HG02642 (cell line): ENCODE results near the gene FUT2.

Experiments used
- ATAC-seq: cut with Tn5 transposase; IDR thresholded peaks from one replicate; pipeline ENCODE4 v1.9.1; 2021; ENCODE audit warnings: mild to moderate bottlenecking; ENCODE audit not compliant: unreplicated experiment, poor library complexity

FUT2 gene

DNA sequence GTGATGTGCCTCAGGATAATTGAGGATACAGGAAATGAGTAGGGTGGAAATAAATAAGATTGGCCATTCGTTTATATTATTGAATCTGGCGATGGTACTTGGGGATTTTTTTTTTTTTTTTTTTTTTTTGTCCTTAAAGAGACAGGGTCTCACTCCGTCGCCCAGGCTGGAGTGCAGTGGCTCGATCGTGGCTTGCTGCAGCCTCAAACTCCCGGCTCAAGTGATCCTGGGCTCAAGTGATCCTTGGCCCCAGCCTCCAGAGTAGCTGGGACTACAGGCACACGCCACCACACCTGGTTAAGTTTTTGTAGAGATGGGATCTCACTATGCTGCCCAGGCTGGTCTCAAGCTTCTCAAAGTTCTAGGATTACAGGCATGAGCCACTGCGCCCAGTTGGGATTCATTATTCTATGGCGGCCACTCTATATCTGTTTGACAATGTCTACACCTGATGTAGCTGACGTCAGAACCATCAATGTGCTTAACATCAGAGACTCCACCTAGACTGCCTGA is 26.5 kb downstream of the FUT2 start:
- no peak for ATAC-seq

DNA sequence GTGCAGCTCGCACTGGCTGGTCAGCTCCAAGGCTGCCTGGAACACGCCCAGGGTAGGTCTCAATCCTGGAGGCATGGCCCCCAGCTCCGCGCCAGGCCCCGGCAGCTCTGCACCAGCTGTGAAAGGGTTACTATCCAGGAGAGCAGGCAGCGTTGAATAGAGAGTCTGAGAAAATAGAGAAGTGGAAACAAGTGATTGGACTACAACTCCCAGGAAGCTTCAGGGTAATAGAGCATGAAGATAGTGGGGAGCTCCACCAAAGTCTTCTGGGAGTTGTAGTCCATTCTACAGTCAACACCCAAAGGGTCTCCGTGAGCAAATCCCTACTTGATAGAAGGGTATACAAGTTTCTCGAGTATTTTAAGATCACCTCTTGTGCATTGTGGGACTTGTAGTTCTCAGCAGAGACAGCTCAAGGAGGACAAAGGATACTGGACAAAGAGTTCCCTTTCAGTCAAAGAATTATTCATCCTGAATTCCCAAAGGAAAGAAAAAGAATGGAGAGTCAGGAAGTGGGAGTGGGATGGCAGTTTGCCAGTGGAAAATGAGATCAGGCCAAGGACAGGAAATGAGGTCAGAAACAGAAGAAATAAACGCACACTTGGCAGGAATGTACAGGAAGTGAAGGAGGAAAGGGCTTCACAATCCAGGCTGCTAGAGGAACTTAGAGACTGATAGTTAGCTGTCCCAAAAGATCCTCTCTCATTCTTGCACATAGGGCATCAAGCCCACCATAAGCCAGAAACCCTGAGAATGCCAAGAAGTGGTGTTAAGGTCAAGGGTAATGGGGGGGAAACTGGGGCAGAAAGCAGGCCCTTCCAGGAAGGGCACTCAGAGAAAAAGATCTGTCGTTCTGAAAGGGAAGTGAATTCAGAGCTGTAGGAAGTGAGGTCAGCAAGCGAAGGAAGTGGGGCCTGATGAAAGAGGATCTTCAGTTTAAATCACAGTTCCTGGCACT is 29.3 kb downstream of the FUT2 start:
- ATAC-seq = no peak

DNA sequence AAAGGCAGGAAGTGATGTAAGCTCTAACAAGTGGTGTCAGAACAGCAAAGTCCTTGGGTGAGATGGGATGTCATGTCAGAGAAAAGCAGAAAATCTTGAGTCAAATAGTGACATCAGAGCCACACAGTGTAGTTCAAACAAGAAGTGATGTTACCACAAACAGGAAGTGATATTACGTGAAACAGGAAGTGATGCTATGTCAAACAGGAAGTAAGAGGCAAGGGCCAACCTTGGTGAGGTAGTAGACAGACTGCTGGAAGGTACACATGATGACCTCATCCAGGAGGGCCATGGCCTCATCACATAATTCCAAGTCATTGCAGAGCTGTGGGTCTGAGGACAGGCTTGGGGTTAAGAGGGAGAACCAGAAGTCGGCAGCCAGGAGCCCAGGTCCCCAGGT is 30.8 kb downstream of the FUT2 start:
- ATAC-seq = no peak

DNA sequence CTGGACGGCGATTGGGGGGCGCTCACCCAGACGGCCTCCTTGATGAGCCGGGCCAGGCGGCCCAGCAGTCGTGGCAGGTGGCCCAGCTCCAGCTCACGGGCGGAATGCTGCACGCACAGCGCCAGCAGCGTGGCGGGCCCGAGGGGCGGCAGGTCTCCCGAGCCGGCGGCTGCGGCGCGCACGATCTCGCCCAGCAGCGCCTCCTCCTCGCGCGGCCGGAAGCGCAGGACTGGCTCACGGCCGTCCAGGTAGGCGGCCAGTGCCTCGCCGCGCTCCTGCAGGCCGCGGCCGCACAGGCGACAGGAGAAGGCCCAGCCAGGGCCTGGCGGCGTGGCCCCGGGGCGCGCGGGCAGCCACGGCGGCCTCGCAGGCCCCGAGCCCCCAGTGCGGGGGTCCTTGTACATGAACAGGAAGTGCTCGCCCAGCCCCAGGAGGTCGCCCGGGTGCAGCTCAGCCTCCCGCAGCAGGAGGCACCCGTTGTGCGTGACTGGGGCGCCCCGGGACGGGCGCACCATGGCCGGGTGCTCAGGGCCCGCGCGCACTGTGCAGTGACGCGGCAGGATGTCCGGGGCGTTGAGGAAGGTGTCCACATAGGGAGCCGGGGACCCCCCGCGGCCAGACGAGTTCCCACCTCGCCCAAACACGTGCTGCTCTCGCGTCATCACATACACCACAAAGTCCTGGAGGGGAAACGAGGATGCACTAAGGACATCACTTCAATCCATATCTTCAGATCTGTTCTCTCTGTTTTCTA is 33.3 kb downstream of the FUT2 start:
- ATAC-seq = no peak

DNA sequence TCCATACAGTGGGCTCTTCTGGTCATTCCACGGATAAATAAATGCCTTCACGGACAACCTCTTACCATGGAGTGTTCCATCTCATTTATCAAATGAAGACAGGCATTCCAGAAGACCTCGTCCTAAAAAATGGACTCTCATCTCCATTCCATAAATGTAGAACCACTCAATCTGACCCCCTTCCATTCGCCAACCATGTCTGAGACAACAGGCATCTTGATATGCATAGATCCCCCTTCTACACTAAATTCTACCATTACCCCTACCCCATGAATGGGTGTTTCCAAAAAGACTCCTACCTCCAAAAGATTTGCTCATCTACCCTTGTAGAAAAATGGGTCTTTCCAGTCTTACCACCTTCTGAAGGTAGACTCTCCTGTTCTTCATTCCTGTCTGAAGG is 35.7 kb downstream of the FUT2 start:
- no peak for ATAC-seq

DNA sequence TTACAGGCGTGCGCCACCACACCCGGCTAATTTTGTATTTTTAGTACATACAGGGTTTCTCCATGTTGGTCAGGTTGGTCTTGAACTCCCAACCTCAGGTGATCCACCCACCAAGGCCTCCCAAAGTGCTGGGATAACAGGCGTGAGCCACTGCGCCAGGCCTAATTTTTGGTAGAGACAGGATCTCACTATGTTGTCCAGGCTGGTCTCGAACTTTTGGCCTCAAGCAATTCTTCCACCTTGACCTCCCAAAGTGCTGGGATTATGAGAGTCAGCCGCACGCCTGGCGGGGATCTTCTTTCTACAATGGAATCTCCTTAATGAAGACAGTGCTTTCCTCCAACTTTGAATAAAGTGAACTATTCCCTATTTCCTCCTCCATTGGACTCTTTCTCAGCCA is 38.9 kb downstream of the FUT2 start:
- ATAC-seq = no peak

DNA sequence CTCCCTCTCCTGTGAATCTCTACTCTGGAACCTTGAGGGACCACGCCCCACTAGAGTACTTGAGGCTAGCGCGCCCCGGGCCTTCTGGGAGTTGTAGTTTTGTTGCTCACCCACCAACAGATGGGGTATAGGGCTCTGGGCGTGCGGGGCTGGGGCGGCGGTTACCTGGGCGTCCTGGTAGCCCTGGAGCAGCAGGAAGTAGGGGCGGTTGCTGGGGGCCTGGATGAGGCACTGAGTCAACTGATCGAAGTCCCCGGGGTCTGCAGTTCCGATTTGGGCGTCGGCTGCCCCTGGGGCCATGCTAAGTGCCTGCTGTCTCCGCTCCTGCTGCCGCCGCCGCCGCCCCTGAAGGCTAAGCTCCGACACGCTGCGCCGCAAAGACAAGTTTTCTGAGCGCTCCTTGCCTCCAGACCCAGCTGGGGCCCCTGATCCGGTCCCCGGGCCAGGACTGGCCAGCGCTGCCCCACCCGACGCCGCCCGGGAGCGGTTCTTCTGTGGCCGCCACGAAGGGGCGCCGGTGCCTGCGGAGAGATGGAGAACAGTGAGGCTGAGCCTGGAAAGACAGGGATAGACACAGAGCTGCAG is 39.4 kb downstream of the FUT2 start:
- ATAC-seq = no peak

DNA sequence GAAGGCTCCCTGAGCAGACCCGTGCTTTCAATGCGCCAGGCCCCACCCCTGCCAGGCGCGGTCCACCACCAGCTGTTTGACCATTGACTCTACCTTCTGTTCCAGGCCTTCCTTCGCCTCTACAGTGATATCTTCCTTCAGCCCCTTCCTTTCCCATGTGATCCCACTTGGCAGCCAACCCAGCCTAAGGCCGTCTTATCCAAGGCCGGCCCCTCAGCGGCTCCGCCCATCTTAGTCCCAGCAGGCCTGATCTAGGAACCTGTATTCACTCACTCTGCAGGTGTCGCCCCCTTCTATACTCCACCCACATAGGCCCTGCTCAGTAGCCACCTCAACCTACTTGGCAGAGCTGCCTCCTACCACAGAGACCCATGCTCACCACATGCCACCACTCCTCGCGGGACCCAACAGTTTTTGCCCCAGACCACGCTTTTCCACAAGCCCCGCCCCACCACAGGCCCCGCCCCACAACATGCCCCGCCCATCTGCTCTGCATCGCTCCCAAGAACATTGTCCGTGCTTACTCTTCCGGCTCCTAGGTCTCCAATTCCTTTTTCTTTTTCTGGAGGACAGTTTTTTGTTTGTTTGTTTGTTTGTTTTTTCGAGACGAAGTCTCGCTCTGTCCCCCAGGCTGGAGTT is 41.7 kb downstream of the FUT2 start:
- ATAC-seq = no peak

DNA sequence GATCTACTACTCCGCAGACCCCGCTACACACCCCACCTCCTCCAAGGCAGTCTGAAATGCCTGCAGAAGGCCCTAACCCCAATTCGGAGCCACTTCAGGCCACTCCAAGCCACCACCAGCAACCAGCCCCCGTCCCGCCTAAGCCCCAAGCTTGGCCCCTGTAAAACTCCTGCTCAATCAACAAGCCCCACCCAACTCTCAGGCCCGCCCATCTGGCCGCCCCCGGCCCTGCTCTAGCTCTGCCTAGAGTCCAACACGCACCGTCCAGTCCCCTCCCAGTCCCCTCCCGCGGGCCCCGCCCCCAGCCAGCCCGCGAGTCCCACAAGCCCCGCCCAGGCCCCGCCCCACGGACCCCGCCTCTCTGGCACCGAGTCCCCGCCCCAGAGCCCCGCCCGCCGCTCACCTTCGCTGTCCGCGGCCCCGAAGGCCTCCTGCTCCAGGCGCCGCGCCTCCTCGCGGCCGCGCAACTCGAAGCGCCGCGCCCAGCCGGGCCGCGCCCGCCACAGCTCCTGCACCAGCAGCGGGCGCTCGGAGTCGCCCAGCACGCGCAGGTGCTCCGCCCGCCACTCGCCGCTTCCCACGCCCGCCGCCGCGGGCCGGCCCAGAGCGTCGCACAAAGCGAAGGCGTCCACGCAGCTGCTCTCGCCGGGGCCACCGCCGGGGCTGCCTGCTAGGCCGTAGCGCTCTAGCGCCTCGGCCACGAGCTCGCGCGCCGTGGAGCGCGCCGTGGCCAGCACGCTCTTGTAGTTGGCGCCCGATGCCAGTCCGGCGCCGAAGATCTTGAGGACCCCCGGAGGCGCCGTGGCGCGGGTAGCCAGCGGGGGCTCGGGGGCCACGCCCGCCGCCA is 43.0 kb downstream of the FUT2 start:
- ATAC-seq = peak; percentile 76

DNA sequence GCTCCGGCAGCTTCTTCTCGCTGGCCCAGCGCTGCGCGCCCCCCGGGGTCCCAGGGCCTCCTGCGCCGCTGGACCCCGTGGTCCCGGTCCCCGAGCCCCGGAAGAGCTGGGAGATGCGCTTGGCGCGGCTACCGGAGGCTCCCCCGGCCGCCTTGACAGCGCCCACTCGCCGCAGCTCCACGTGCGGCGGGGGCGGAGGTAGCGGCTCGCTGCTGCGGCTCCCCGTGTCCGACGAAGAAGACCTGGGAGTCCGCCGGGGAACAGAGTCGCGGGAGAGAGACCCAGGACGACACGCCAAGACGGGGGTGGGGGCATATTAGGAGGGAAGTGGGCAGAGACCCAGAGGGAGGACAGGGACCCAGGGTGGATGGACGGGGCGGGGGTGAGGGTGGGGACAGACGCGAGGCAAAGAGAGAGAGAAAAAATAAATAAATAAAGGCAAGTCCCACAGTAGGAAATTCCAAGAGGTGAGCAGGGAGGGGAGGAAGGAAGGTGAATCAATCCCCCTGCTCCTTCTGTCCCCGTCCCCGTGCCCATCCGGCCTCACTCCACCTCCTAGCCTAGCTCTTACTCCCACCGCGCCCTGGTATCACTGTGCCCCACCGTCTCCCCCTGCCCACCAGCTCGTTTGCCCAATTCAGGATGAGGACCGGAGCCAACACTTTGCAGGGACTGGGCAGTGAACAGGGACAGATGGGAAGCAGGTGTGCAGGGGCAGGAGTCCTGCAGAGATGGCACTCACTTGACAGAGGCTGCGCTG is 43.8 kb downstream of the FUT2 start:
- no peak for ATAC-seq

DNA sequence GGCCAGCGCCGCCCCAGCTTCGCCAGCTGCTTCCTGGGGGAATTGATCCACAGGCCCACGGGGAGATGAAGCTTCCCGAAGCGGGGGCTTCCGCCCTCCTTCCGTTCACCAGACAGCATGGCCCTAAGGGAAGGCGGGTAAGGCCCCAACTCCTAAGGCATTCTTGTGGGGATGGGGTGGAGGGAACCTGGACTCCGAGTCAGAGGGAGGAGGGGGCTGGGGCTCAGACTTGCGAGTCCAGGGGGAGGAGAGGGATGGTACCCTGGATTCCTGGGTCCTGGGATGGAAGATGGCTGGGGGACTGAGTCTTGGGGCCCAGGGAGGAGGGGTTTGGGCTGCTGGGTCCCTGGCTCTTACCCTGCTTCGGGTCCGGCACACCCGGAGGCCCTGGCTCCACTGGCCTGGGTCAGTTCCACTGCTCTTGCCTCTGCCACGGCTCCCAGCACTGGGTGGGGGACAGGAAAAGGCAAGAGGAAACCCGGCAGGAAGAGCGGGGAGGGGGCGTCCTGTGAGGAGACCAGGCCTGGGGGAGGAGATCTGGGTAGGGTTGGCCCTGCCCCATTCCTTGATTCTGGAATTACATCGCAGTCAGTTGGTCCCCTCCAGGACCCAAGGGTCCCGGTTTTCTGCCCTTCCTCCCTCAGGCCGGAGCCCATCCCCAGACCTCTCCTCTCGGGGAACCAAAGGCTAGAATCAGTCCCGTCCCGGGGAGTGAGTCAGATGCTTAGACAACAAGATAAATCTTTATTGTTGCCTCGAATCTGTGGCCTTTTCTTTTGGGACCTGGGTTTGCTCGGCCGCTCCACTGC is 44.6 kb downstream of the FUT2 start, which contains the start of gene RASIP1:
Gene RASIP1 (minus strand): TSS at position 447 of the 809 bp plus-strand sequence. CDS start 328 bp downstream, at position 119.
- no peak for ATAC-seq

DNA sequence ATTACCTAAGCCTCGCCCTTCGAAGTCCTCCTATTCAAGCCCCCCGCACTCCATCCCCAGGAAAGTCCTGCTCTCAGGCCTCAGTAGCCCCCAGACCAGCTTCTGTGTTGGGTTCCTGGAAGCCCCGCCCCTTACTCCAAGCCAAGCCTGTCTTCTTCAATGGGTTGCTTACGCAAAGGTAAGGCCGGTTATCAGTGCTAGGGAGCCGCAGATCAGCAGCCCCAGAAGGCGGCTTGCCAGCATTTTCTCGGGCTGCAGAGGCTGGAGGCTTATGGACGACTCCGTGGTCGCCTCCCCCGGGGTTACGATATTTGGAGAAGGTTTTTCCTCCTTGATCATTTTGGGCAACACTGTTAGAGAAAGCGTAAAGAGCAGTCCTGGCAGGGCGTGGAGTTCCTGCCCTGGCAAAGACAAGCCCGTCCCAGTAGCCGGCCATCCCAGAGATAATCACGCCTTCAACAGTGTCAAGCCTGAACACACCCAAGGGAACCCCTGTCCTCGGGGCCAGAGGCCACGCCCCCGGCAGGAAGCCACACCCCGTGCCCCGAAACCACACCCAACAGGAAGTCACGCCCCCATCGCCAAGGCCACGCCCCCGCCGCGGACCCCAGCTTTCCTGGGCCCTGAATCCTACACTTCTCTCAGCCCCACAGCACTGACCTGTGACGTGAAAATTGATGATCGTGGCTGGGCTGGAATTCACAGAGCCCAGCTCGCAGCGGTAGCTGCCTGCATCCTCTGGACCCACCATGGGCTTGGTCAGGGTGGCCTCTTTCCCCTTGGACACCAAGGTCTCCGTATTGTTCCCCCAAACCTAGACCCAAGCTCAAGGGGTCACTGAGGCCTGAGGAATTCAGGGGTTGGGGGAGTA is 45.6 kb downstream of the FUT2 start:
- no peak for ATAC-seq

DNA sequence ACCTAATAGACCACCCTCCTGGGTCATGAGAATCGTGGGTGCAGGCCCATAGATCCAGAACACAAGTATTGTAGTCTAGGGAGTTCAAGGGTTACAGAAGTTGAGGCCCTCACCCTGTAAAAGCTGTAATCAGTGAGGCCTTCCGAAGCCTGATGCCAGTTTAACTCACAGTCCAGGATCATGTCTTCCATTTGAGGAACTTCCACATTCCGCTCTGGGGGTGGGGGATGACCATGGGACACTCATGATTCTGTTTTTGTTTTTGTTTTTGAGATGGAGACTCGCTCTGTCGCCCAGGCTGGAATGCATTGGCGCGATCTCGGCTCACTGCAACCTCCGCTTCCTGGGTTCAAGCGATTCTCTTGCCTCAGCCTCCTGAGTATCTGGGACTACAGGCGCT is 46.3 kb downstream of the FUT2 start:
- no peak for ATAC-seq

DNA sequence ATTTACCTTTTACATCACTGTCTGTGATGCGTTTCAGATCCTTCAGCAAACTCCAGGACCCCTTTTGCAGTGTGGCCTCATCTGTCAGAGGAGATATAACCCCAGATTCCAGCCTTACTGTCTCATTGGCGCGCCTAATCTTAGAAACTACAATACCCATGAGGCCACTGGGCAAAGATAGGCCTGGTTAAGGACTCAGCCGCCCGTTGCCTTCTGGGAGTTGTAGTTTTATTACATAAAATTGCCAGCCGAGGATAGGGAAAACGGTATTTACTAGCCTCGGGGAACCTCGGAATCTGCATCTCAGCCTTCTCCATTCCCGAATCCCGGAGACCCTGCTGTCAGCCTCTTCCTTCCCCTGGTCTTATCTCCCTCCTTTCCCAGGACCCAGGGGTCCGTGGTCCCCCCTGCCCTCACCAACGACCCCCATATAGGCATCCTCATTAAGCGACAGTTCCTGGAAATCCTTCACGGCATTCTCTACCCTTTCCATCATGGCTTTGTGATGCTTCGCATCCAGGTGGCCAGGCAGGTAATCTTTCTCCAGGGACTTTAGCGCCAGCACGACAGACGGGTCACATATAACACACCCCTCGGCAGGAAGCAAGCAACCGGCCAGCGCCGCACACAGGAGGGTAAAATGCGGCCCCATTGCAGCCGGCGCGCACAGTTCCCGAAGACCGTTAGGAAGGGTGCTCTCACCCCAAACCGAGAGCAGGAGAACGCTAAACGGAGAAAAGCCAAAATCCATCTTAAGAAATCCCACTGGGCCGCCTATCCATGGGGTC is 49.6 kb downstream of the FUT2 start:
- ATAC-seq = no peak

DNA sequence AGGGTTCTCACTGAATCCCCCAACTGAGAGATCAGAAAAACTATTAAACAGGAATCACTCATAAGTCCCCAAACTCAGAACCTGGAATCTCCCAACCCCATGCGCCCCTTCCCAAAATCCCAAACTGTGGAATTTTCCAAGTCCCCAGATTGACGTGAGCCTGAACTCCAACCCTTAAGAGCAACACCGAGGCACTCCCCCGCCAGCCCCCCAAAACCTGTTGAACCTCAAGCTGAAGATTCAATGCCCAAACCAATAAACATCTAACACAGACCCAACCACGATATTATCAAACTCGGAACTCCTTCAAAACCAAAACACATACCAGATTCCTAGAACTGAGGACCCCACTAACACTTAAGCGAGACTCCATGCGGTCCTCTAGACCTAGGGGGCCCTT is 50.3 kb downstream of the FUT2 start:
- no peak for ATAC-seq
